ENCODE data around the gene ZNF644.

ZNF644 gene

GRCh38 chr1:90977522-90977921 is 44.3 kb downstream of the ZNF644 start:
- Histone ChIP-seq H3K79me2 (ENCODE audit: insufficient read depth, low read length) (peaks cover 26% of the 10 kb centered on the region), H3K36me3 (ENCODE audit: insufficient read depth, low read length) (peaks cover 52% of the 10 kb centered on the region), H3K9me2 (ENCODE audit: low read depth, low read length) (no peaks in the 10 kb centered on the region), H3K9ac (ENCODE audit: low read length) (no peak overlapping the region), H3F3A (ENCODE audit: insufficient read depth, low read length) (peaks cover 3% of the 10 kb centered on the region; the same call in 1 of the 2 replicates), H3K27ac (ENCODE audit: low read depth, low read length, poor library complexity, severe bottlenecking) (no peak overlapping the region), H3K4me1 (ENCODE audit: insufficient read depth, low read length, severe bottlenecking) (no peaks in the 10 kb centered on the region), H3K9me3 (ENCODE audit: low read length) (no peaks in the 10 kb centered on the region; the same call in 1 of the 2 replicates), H3K4me3 (ENCODE audit: low read depth, low read length, poor library complexity, severe bottlenecking) (no peak overlapping the region), H3K4me2 (ENCODE audit: low read length) (no peak overlapping the region), H2AFZ (ENCODE audit: low read length) (no peak overlapping the region), H4K20me1 (ENCODE audit: insufficient read depth, low read length) (no peaks in the 10 kb centered on the region), H3K27me3 (ENCODE audit: insufficient read depth, low read length) (no peaks in the 10 kb centered on the region)
- no peak for TF ChIP-seq CTCF (IDR thresholded peaks at IDR 0.05; ENCODE audit: low read length)

GRCh38 chr1:90973897-90974798 is 47.7 kb downstream of the ZNF644 start:
- H3K4me2 ChIP-seq (ENCODE audit: low read length): no peak overlapping the region
- H2AFZ ChIP-seq (ENCODE audit: low read length): no peak overlapping the region
- peaks cover 24% of the 10 kb centered on the region for H3K79me2 ChIP-seq (ENCODE audit: insufficient read depth, low read length)
- no peaks in the 10 kb centered on the region for H3F3A ChIP-seq (ENCODE audit: insufficient read depth, low read length)
- no peaks in the 10 kb centered on the region for H4K20me1 ChIP-seq (ENCODE audit: insufficient read depth, low read length)
- no peaks in the 10 kb centered on the region for H3K27me3 ChIP-seq (ENCODE audit: insufficient read depth, low read length)
- no peaks in the 10 kb centered on the region for H3K9me2 ChIP-seq (ENCODE audit: low read depth, low read length)
- no peaks in the 10 kb centered on the region for H3K4me1 ChIP-seq (ENCODE audit: insufficient read depth, low read length, severe bottlenecking)
- H3K27ac ChIP-seq (ENCODE audit: low read depth, low read length, poor library complexity, severe bottlenecking): no peak overlapping the region
- TF ChIP-seq CTCF (IDR thresholded peaks at IDR 0.05; ENCODE audit: low read length) (no peak), EZH2 (IDR thresholded peaks at IDR 0.05; ENCODE audit: borderline replicate concordance, low read length) (no peak)
- H3K4me3 ChIP-seq (ENCODE audit: low read depth, low read length, poor library complexity, severe bottlenecking): no peak overlapping the region
- H3K9ac ChIP-seq (ENCODE audit: low read length): no peak overlapping the region
- peaks cover 38% of the 10 kb centered on the region for H3K36me3 ChIP-seq (ENCODE audit: insufficient read depth, low read length)
- no peaks in the 10 kb centered on the region for H3K9me3 ChIP-seq (ENCODE audit: low read length)

- Histone ChIP-seq H3K4me2 (ENCODE audit: low read length) (no peak overlapping the region), H3K27me3 (ENCODE audit: insufficient read depth, low read length) (no peaks in the 10 kb centered on the region), H3K4me3 (ENCODE audit: low read depth, low read length, poor library complexity, severe bottlenecking) (no peak overlapping the region), H3K9ac (ENCODE audit: low read length) (no peak overlapping the region), H3K79me2 (ENCODE audit: insufficient read depth, low read length) (peaks cover 22% of the 10 kb centered on the region; the same call in 1 of the 2 replicates), H3K9me3 (ENCODE audit: low read length) (no peaks in the 10 kb centered on the region), H3K9me2 (ENCODE audit: low read depth, low read length) (no peaks in the 10 kb centered on the region), H4K20me1 (ENCODE audit: insufficient read depth, low read length) (no peaks in the 10 kb centered on the region), H2AFZ (ENCODE audit: low read length) (no peak overlapping the region), H3K4me1 (ENCODE audit: insufficient read depth, low read length, severe bottlenecking) (no peaks in the 10 kb centered on the region), H3F3A (ENCODE audit: insufficient read depth, low read length) (no peaks in the 10 kb centered on the region), H3K36me3 (ENCODE audit: insufficient read depth, low read length) (peaks cover 22% of the 10 kb centered on the region), H3K27ac (ENCODE audit: low read depth, low read length, poor library complexity, severe bottlenecking) (no peak overlapping the region)
- TF ChIP-seq CTCF (IDR thresholded peaks at IDR 0.05; ENCODE audit: low read length): no peak
- TF ChIP-seq EZH2 (IDR thresholded peaks at IDR 0.05; ENCODE audit: borderline replicate concordance, low read length): no peak
Observed at GRCh38 chr1:90970208-90970607, 51.6 kb downstream of the ZNF644 start.
